SK-N-SH (cell line): Measurements from ENCODE around the gene MYO18B. TPM values are rescaled to one million over a fixed set of nuclear protein-coding genes. Genes with fewer than 3 reads are reported as not detected.

Experiments used
- CTCF ChIA-PET: fragments of 300-600, 350-600 bp; formaldehyde crosslinking; extraction: SDS; loops from one replicate; lab custom pipeline; 2021; lab: Yijun Ruan, JAX
- POLR2A ChIA-PET: fragments of 350-600 bp; sonication (Branson Sonifier 250); formaldehyde crosslinking; extraction: SDS; loops from one replicate; lab custom pipeline; 2020; ENCODE audit warnings: antibody characterized with exemption, inconsistent platforms; lab: Yijun Ruan, JAX
- DNase-seq: peaks from one replicate; pipeline ENCODE4 v3.0.0; 2012
- H2AFZ ChIP-seq: fragments of 200-600 bp; sonication (generic); 2 replicates; pipeline ENCODE4 v1.8.1; 2016; ENCODE audit warnings: antibody characterized with exemption, mild to moderate bottlenecking, low read depth
- H3F3A ChIP-seq: fragments of 200-600 bp; sonication (generic); replicated peaks from 2 replicates; pipeline ENCODE3; 2016; ENCODE audit warnings: antibody characterized with exemption, mild to moderate bottlenecking; ENCODE audit not compliant: insufficient read depth
- H3K27ac ChIP-seq, 2 experiments: fragments of 200-500 bp in 1 of 2; fragments of 200-600 bp in 1 of 2; sonication (Bioruptor generic) in 1 of 2; sonication (generic), shearing (Covaris generic) in 1 of 2; 2 replicates each; pipeline versions ENCODE4 v1.5.1 to v1.6.1; 2014 to 2016; ENCODE audit warnings: low read depth in 2 of 2, inconsistent platforms in 1 of 2, low read length in 1 of 2, mild to moderate bottlenecking in 1 of 2, mixed read lengths in 1 of 2
- H3K27me3 ChIP-seq: fragments of 200-600 bp; sonication (generic), shearing (Covaris generic); 2 replicates; pipeline ENCODE4 v1.6.1; 2016; ENCODE audit warnings: mixed run types; ENCODE audit not compliant: insufficient read depth
- H3K36me3 ChIP-seq, 2 experiments: fragments of 200-500 bp in 1 of 2; fragments of 200-600 bp in 1 of 2; sonication (Bioruptor generic) in 1 of 2; sonication (generic) in 1 of 2; replicated peaks in 1 of 2; 2 replicates each; pipeline versions ENCODE3 to v1.5.1; 2014 to 2016; ENCODE audit warnings: low read length in 1 of 2, mild to moderate bottlenecking in 1 of 2; ENCODE audit not compliant: insufficient read depth in 2 of 2, control insufficient read depth in 1 of 2
- H3K4me1 ChIP-seq, 2 experiments: fragments of 200-500 bp in 1 of 2; fragments of 200-600 bp in 1 of 2; sonication (Bioruptor generic) in 1 of 2; sonication (generic), shearing (Covaris generic) in 1 of 2; 2 replicates each; pipeline versions ENCODE4 v1.5.1 to v1.6.1; 2014 to 2016; ENCODE audit warnings: low read depth in 1 of 2, low read length in 1 of 2, mixed run types in 1 of 2; ENCODE audit not compliant: insufficient read depth in 2 of 2, control insufficient read depth in 1 of 2
- H3K4me2 ChIP-seq: fragments of 200-600 bp; sonication (generic), shearing (Covaris generic); 2 replicates; pipeline ENCODE4 v1.6.1; 2017; ENCODE audit warnings: mixed run types
- H3K4me3 ChIP-seq, 2 experiments: fragments of 200-500 bp in 1 of 2; fragments of 200-600 bp in 1 of 2; sonication (Bioruptor generic) in 1 of 2; sonication (generic), shearing (Covaris generic) in 1 of 2; 2 replicates each; pipeline versions ENCODE4 v1.5.1 to v1.8.1; 2014 to 2016; ENCODE audit warnings: low read depth in 2 of 2, inconsistent platforms in 1 of 2, low read length in 1 of 2, mild to moderate bottlenecking in 1 of 2, mixed read lengths in 1 of 2, moderate library complexity in 1 of 2
- H3K79me2 ChIP-seq: fragments of 200-600 bp; sonication (generic); 2 replicates; pipeline ENCODE4 v1.8.1; 2017; ENCODE audit warnings: mild to moderate bottlenecking; ENCODE audit not compliant: insufficient read depth
- H3K9ac ChIP-seq: fragments of 200-600 bp; sonication (generic); 2 replicates; pipeline ENCODE4 v1.6.1; 2017; ENCODE audit warnings: mixed run types
- H3K9me2 ChIP-seq: fragments of 200-600 bp; sonication (generic); 2 replicates; pipeline ENCODE4 v1.6.1; 2017; ENCODE audit warnings: mixed run types
- H3K9me3 ChIP-seq: fragments of 200-600 bp; sonication (generic); 2 replicates; pipeline ENCODE4 v1.6.1; 2017; ENCODE audit warnings: mixed run types, mild to moderate bottlenecking, moderate library complexity
- H4K20me1 ChIP-seq: fragments of 200-600 bp; sonication (generic); 2 replicates; pipeline ENCODE4 v1.6.1; 2017; ENCODE audit warnings: mild to moderate bottlenecking, mixed run types; ENCODE audit not compliant: insufficient read depth
- ELF1 ChIP-seq: IDR thresholded peaks from 2 replicates; pipeline ENCODE4 v1.4.0; 2012
- EZH2phosphoT487 ChIP-seq: fragments of 200-600 bp; sonication (generic); IDR thresholded peaks from 2 replicates; pipeline ENCODE4 v1.6.1; 2017; ENCODE audit warnings: low read depth, mixed run types, mild to moderate bottlenecking, antibody characterized with exemption, moderate library complexity, borderline replicate concordance
- FOSL2 ChIP-seq: IDR thresholded peaks from 2 replicates; pipeline ENCODE4 v1.4.0; 2012; ENCODE audit warnings: low read depth, mild to moderate bottlenecking, moderate library complexity, borderline replicate concordance
- FOXM1 ChIP-seq: IDR thresholded peaks from 2 replicates; pipeline ENCODE4 v1.4.0; 2012; ENCODE audit warnings: low read depth, mild to moderate bottlenecking
- JUND ChIP-seq: IDR thresholded peaks from 2 replicates; pipeline ENCODE4 v1.4.0; 2012
- MEF2A ChIP-seq: IDR thresholded peaks from 2 replicates; pipeline ENCODE4 v1.4.0; 2012; ENCODE audit warnings: low read depth, borderline replicate concordance
- MXI1 ChIP-seq: IDR thresholded peaks from 2 replicates; pipeline ENCODE4 v1.6.1; 2012; ENCODE audit warnings: mild to moderate bottlenecking, low read depth, low read length, improper control_type of control experiment
- RCOR1 ChIP-seq: fragments of 150-350 bp; IDR thresholded peaks from 2 replicates; pipeline ENCODE4 v1.6.1; 2017; ENCODE audit warnings: antibody characterized with exemption, low read length
- SIN3A ChIP-seq: IDR thresholded peaks from 2 replicates; pipeline ENCODE4 v1.6.1; 2012; ENCODE audit warnings: low read depth, mild to moderate bottlenecking, low read length, moderate library complexity, borderline replicate concordance
- SMC3 ChIP-seq: IDR thresholded peaks from 2 replicates; pipeline ENCODE4 v1.6.1; 2012; ENCODE audit warnings: low read depth, low read length, improper control_type of control experiment
- TAF1 ChIP-seq: IDR thresholded peaks from 2 replicates; pipeline ENCODE4 v1.6.1; 2012; ENCODE audit warnings: low read depth, mild to moderate bottlenecking, low read length, moderate library complexity, borderline replicate concordance
- WGBS: methylation state at CpG from one replicate; pipeline ENCODE4 v1.1.6; 2017; ENCODE audit warnings: low lambda C conversion rate; 5-methylcytosine and 5-hydroxymethylcytosine counted together
- polyA plus RNA-seq, 3 experiments: library from polyadenylated mRNA; depleted of rRNA; stranded (reverse); fragments of >200 nt; gene quantifications; 2 replicates each; pipeline ENCODE4 v1.2.3, GENCODE V29; 2012
- TF ChIP-seq, protein P1 (sequence below): fragments of 200-600 bp; sonication (generic); IDR thresholded peaks from 2 replicates; pipeline ENCODE4 v1.6.1; 2017; ENCODE audit warnings: antibody characterized with exemption, mild to moderate bottlenecking, moderate library complexity

The MYO18B gene
- polyA plus RNA-seq, 1 of the 3 experiments (the other 2 are of a cell fraction) = 0.05 TPM

- no peak for TF ChIP-seq SIN3A
- no peak for TF ChIP-seq ELF1
- TF ChIP-seq RCOR1 = no peak
- no peak for TF ChIP-seq MXI1
- TF ChIP-seq, all 33 proteins: peak for 0
Measured at GRCh38 chr22:25765801-25766200, 23.8 kb downstream of the MYO18B start (continued).

GRCh38 chr22:25766418-25766817 is 24.4 kb downstream of the MYO18B start:
- POLR2A ChIA-PET = no interaction called here
- Histone ChIP-seq H4K20me1 (no peaks in the 10 kb centered on the region), H3K27ac (no peak overlapping the region), H3F3A (no peaks in the 10 kb centered on the region), H3K4me2 (no peak overlapping the region), H3K9me3 (no peaks in the 10 kb centered on the region), H2AFZ (no peak overlapping the region), H3K79me2 (no peaks in the 10 kb centered on the region), H3K4me3 (no peak overlapping the region; a peak in 1 of 4 replicates), H3K36me3 (no peaks in the 10 kb centered on the region), H3K9ac (no peak overlapping the region), H3K9me2 (no peaks in the 10 kb centered on the region), H3K27me3 (no peaks in the 10 kb centered on the region), H3K4me1 (peaks cover 0 to 9% of the 10 kb centered on the region in 2 experiments; a peak in 1 of 4 replicates)
- CTCF ChIA-PET = interaction anchor here (0.9 to 1.7 kb wide), 4 partner anchors 40 to 530 kb away, joined by 3 to 4 read pairs (median 4); no protein-coding TSS in a partner anchor
- no peak for TF ChIP-seq JUND
- TF ChIP-seq, protein P1, sequence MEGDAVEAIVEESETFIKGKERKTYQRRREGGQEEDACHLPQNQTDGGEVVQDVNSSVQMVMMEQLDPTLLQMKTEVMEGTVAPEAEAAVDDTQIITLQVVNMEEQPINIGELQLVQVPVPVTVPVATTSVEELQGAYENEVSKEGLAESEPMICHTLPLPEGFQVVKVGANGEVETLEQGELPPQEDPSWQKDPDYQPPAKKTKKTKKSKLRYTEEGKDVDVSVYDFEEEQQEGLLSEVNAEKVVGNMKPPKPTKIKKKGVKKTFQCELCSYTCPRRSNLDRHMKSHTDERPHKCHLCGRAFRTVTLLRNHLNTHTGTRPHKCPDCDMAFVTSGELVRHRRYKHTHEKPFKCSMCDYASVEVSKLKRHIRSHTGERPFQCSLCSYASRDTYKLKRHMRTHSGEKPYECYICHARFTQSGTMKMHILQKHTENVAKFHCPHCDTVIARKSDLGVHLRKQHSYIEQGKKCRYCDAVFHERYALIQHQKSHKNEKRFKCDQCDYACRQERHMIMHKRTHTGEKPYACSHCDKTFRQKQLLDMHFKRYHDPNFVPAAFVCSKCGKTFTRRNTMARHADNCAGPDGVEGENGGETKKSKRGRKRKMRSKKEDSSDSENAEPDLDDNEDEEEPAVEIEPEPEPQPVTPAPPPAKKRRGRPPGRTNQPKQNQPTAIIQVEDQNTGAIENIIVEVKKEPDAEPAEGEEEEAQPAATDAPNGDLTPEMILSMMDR = no peak
- no peak for TF ChIP-seq TAF1
- no peak for DNase-seq
- 56% methylated on average over 3 of the region's 3 CpGs for WGBS

- Histone ChIP-seq H3K4me1 (peaks cover 0 to 11% of the 10 kb centered on the region in 2 experiments; a peak in 1 of 4 replicates), H3K27ac (no peak overlapping the region), H3K36me3 (no peaks in the 10 kb centered on the region), H2AFZ (no peak overlapping the region), H3K4me3 (no peak overlapping the region), H4K20me1 (no peaks in the 10 kb centered on the region), H3K79me2 (no peaks in the 10 kb centered on the region), H3K9ac (no peak overlapping the region), H3K9me2 (no peaks in the 10 kb centered on the region), H3K4me2 (no peak overlapping the region), H3K9me3 (no peaks in the 10 kb centered on the region), H3K27me3 (no peaks in the 10 kb centered on the region), H3F3A (no peaks in the 10 kb centered on the region)
- TF ChIP-seq ELF1 (no peak), FOXM1 (no peak), FOSL2 (no peak), SMC3 (no peak), EZH2phosphoT487 (no peak), TAF1 (no peak), MEF2A (no peak)
- ChIA-PET CTCF (interaction anchor here (0.6 to 5.3 kb wide), 6 partner anchors 9 to 568 kb away, joined by 3 to 52 read pairs (median 4); no protein-coding TSS in a partner anchor), POLR2A (no interaction called here)
- no peak for DNase-seq
- WGBS = 61% methylated on average over 4 of the region's 4 CpGs
Measured at GRCh38 chr22:25770333-25770732, 28.3 kb downstream of the MYO18B start.
